Smooth muscle cell of the brain vasculature (primary cell): Measurements from ENCODE around the gene TDP1.
A peak's percentile ranks its signal among the peaks of the same experiment; 100 is the strongest.
"Not testable (repeated sequence)": the region's sequence is repeated elsewhere in the genome, so short reads cannot be mapped to it uniquely, and the experiment has no call there.

Source experiments
- DNase-seq: peaks from one replicate; pipeline ENCODE4 v3.0.0-alpha.2; 2012; ENCODE audit warnings: low read depth, low spot score

TDP1 gene

DNA sequence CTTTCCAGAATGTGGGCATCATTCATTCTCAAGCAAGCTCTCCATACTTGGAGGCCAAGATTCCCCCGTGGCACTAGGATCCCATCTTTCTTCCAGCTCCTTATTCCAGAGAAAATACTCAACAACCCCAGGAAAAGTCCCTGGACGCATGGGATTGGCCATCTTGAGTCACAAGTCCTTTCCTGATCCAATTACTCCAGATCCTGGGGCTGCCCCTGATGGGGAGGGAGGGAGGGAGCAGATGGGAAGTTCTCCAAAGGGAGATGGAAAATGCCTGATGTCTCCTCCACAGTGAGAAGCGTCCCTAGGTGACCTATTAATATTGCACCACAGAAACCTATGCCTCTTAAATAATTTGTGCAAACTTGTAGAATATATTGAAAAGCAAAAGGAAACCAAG, 93.7 kb downstream of the TDP1 start:
- no peak for DNase-seq

- DNase-seq, result no peak
These were observed 94.5 kb downstream of the TDP1 start for GRCh38 chr14:90050271-90050670.

DNA sequence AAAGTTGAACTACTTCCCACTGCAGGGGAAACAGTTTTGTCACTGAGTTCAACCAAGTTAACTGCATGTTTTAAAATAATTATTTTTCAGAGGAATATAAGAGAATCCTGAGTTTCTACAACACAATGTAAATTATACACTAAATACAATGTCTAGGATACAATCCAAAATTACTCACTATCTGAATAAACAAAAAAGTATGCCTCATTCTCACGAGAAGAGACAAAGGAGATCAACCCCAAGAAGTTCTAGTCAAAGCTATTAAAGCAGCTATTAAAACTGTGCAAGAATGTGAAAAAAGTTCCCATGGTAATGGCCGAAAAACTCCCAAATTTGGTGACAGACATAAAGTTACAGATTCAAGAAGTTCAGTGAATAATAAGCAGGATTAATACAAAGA, 97.3 kb downstream of the TDP1 start:
- no peak for DNase-seq

DNA sequence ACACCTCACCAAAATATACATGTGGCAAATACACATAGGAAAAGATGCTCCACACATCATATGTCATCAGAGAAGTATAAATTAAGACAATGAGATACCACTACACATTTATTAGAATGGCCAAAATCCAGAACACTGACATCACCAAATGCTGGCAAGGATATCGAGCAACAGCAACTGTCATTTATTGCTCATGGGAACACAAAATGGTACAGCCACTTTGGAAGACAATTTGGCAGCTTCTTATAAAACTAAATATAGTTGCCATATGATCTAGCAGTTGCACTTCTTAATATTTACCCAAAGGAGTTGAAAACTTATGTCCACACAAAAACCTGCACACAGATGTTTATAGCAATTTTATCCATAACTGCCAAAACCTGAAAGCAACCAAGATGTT, 99.1 kb downstream of the TDP1 start:
- no peak for DNase-seq

DNA sequence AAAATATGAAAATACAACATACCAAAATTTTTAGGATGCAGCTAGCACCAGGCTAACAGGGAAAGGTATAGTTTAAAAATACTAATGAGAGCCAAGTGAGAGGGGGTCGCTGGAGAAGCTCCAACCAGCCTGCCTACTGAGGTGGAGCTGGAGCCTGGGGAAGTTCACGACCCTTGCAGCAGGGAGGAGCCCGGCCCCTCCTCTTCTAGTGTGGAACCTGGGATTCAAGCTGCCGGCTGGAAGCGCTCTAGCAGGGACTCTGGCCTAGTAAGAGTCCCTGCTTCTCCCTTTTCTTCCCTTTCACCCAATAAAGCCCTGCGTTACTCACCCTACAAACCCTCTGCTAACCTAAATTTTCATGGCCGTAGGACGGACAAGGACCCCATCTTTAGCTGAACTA, 101.1 kb downstream of the TDP1 start:
- no peak for DNase-seq

DNA sequence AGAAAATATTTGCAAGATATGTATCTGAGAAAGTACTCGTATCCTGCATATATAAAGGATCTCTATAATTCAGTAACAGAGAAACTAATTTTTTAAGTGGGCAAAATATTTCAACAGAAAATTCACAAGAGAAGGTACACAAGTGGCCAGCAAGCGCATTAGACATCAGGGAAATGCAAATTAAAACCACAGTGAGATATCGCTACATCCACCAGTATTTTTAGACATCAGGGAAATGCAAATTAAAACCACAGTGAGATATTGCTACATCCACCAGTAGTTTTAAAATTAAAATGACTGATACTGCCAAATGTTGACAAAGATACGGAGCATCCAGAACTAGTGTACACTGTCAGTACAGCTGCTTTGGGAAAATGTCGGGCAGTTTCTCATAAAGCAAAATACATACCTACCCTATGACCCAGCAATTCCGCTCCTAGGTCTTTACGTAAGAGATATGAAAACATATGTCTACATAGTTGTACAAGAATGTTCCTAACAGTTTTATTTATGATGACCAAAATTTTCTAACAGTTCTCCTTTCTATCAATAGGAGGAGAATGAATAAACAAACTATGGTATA, 103.2 kb downstream of the TDP1 start:
- DNase-seq, result no peak

DNA sequence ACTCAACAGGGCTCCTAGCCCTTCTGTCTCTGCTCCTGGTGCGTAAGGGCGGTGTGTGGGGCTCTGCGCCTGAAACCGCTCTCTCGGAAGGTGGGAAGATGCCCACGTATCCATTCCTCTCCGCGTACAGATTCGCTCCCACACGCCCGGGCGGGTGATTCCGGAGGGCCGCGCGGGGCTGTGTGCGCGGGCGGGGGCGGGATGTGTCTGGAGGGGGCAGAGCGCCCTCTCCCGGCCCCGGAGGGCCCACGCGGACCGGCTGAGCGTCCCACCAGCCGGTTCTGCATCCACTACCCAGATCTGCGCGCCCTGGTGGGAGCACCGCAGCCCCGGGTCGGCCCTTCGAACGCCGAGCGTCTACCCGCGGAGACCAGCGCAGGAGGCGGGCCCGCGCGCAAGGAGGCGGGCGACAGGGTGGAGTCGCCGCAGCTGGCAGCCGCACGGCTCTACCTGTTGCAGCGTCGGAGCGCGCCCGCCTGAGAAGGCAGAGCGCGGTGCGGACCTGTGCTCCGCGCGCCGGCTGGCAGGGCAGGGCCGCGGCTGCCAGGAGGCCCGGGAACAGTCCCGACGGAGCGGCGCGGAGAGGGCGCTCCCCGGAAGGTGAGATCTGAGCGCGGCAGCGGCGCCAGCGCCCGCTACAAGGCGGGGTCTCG, 104.7 kb downstream of the TDP1 start:
- DNase-seq, result peak; percentile 20

GRCh38 chr14:90060965-90061684, 105.4 kb downstream of the TDP1 start:
- DNase-seq, result no peak

GRCh38 chr14:90061685-90062126, 106.0 kb downstream of the TDP1 start, which contains the start of gene KCNK13:
Gene KCNK13, plus strand, starts transcription at chr14:90061994. Its CDS starts 212 bp downstream, at chr14:90062206.
- no peak for DNase-seq

DNA sequence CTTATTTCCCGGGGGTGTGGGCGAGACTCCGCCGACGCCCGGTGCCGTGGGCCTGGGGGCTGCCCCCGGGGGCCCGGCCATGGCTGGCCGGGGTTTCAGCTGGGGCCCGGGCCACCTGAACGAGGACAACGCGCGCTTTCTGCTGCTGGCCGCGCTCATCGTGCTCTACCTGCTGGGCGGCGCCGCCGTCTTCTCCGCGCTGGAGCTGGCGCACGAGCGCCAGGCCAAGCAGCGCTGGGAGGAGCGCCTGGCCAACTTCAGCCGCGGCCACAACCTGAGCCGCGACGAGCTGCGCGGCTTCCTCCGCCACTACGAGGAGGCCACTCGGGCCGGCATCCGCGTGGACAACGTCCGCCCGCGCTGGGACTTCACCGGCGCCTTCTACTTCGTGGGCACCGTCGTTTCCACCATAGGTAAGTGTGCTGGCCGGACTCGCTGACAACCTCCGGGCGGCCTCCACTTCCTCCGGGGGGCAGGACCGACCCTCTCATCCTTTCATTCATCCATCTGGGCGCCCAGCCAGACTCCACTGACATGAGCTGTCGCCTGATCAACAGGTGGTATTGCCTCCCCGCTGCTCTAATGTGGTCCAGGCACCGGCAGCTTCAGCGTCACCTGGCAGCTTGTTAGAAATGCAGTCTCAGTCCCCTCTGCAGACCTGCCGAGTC, 106.5 kb downstream of the TDP1 start:
- DNase-seq, result no peak

DNA sequence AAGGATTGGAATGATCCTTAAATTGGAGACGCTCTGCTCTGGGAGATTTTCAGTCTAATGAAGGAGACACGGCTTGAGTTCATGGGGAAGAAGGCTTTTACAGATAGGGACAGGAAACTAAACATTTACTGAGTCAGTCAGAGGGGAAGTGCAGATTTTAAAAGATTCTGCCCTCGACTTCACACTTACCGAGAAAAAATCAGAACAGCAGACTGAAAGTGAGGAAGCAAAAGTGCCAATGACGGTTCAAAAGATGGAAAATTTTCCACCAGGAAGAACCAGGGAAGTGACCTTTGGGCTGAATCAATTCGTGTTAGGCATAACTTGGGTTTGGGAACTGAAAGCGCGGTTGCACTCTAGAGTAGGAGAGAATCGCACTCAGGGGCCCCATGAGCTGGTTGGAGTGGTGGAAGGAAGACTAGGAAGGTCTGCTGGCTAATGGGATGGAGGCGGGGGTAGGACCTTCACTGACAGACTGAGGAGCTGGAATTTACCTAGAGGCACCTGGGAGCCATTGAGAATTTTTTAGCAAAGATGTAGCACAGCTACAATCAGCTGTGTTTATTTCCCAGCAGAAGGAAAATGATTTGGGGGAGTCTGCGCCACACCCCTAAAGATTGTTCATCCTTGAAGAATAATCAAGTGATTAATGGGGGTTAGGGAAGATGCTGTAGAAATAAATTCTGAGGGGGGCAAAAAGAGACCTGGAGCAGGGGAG, 107.3 kb downstream of the TDP1 start:
- DNase-seq, result no peak

GRCh38 chr14:90072350-90072749, 116.6 kb downstream of the TDP1 start:
- DNase-seq, result no peak

DNA sequence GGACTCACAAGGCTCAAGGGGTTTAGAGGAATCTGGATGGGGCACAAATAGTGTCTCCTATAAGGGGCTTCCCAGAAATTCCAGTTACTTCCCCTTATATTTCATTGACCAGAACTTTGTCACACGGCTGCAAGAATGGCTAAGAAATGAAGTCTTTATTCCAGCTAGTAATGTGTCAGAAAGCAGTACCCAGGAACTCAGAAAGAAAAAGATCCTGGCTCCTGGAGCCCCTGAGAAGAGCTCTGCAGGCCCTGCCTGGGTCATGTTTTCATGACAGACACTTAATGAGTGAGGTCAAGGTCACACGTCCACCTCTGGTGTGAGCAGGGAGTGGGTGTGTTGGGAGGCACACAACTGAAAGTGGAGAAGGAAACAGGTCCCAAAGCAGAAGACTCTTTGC, 123.8 kb downstream of the TDP1 start:
- no peak for DNase-seq

GRCh38 chr14:90087433-90087832, 131.7 kb downstream of the TDP1 start:
- no peak for DNase-seq

DNA sequence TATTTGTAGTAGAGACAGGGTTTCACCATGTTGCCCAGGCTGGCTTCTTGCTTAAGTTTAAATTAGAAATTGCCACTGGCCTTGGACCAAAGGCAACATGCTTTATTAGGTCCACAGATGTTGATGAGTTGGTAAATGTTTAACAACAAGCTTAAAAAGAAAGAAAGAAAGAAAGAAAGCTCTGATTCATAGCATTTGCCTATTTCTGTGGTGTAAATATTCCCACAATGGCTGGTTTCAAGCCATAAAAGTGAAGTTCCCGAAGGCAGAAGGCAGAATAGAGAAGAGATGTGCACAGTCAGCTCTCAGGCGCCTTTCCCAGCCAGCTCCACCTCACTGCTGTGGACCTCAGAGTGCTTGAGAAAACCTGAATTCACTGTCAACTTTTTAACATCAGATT, 132.4 kb downstream of the TDP1 start:
- no peak for DNase-seq

DNA sequence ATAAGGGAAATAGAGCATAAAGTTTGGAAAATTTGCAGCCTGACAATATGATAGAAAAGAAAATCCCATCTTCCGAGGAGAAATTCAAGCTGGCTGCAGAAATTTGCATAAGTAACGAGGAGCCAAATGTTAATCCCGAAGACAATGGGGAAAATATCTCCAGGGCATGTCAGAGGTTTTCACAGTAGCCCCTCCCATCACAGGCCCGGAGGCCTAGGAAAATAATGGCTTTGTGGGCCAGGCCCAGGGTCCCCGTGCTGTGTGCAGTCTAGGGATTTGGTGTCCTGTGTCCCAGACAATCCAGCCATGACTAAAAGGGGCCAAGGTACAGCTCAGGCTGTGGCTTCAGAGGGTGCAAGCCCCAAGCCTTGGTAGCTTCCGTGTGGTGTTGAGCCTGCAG, 133.8 kb downstream of the TDP1 start:
- not testable (repeated sequence) for DNase-seq

DNA sequence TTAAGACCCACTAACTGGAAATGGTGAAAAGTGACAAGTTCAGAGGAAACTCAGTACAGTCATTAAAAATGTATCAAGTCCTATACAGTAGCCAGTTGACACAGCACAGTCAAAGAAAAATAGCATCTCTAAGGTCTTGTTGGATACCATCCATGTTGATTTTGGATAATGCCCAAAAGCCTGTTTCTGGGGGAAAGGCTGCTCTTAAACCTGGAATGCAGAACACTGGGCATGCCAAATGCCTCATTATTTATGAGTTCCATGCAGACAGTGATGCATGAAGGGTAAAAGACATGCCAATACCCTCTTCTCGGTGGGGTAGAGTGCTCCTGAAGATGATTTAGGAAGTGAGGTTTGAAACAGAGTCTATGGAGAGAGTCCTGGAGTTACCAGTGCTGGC, 135.7 kb downstream of the TDP1 start:
- peak; percentile 4 for DNase-seq

- DNase-seq, result no peak
These were observed 138.3 kb downstream of the TDP1 start for GRCh38 chr14:90093942-90094595.
